MG63 (cell line): ENCODE data around the gene KIFAP3. TPM values are rescaled to one million over a fixed set of nuclear protein-coding genes. Genes with fewer than 3 reads are reported as not detected.
A peak's percentile ranks its signal among the peaks of the same experiment; 100 is the strongest.
"Not testable (repeated sequence)": the region's sequence is repeated elsewhere in the genome, so short reads cannot be mapped to it uniquely, and the experiment has no call there.

Source experiments
- DNase-seq: peaks from one replicate; pipeline ENCODE4 v3.0.0-alpha.2; 2020
- H3K27me3 ChIP-seq: fragments of 250-450 bp; sonication (Bioruptor Pico); 2 replicates; pipeline ENCODE4 v1.5.1; 2020; ENCODE audit warnings: mild to moderate bottlenecking, moderate library complexity
- H3K36me3 ChIP-seq: fragments of 250-450 bp; sonication (Bioruptor Pico); 2 replicates; pipeline ENCODE4 v1.5.1; 2020; ENCODE audit warnings: mild to moderate bottlenecking, moderate library complexity
- H3K4me3 ChIP-seq: fragments of 250-450 bp; sonication (Bioruptor Pico); 2 replicates; pipeline ENCODE4 v1.5.1; 2020; ENCODE audit warnings: mild to moderate bottlenecking, moderate library complexity
- H3K9me3 ChIP-seq: fragments of 250-450 bp; sonication (Bioruptor Pico); 2 replicates; pipeline ENCODE4 v1.5.1; 2020; ENCODE audit warnings: mild to moderate bottlenecking, moderate library complexity
- total RNA-seq: library from RNA; depleted of rRNA; stranded (reverse); fragments of >200 nt; shearing (Covaris generic); gene quantifications from 2 replicates; pipeline ENCODE4 v1.2.3, GENCODE V29; 2014; ENCODE audit warnings: low replicate concordance; rRNA removed

The KIFAP3 gene
- total RNA-seq: 13.8 and 19.6 TPM in 2 replicates

- Histone ChIP-seq H3K36me3 (no peaks in the 10 kb centered on the region), H3K9me3 (no peaks in the 10 kb centered on the region), H3K4me3 (peak within 1 kb of the TSS; percentile 66), H3K27me3 (no peaks in the 10 kb centered on the region)
- peak; percentile 99 for DNase-seq
These were observed at the start of gene KIFAP3 for GRCh38 chr1:170074250-170075157. Gene KIFAP3, minus strand, starts transcription at chr1:170074695. Its CDS starts 228 bp downstream, at chr1:170074467.

- no peaks in the 10 kb centered on the region for H3K27me3 ChIP-seq
- no peak overlapping the region for H3K4me3 ChIP-seq
- no peaks in the 10 kb centered on the region for H3K36me3 ChIP-seq
- no peak for DNase-seq
- H3K9me3 ChIP-seq: no peaks in the 10 kb centered on the region
These were observed 47.9 kb upstream of the KIFAP3 start for GRCh38 chr1:170122366-170122765.

- no peak overlapping the region for H3K4me3 ChIP-seq
- no peaks in the 10 kb centered on the region for H3K9me3 ChIP-seq
- no peaks in the 10 kb centered on the region for H3K27me3 ChIP-seq
- H3K36me3 ChIP-seq: no peaks in the 10 kb centered on the region
- DNase-seq: no peak
These were observed 40.4 kb upstream of the KIFAP3 start for GRCh38 chr1:170114906-170115305.

GRCh38 chr1:170113140-170113539 lies 38.6 kb upstream of the KIFAP3 start:
- H3K9me3 ChIP-seq, H3K27me3 ChIP-seq, H3K36me3 ChIP-seq, DNase-seq, H3K4me3 ChIP-seq: not testable (repeated sequence)

- no peaks in the 10 kb centered on the region for H3K9me3 ChIP-seq
- no peaks in the 10 kb centered on the region for H3K36me3 ChIP-seq
- peaks cover 13% of the 10 kb centered on the region for H3K27me3 ChIP-seq
- DNase-seq: no peak
- no peak overlapping the region for H3K4me3 ChIP-seq
These were observed 23.0 kb upstream of the KIFAP3 start for GRCh38 chr1:170097449-170097948.

- no peaks in the 10 kb centered on the region for H3K36me3 ChIP-seq
- no peak for DNase-seq
- H3K27me3 ChIP-seq: peaks cover 13% of the 10 kb centered on the region
- H3K9me3 ChIP-seq: no peaks in the 10 kb centered on the region
- no peak overlapping the region for H3K4me3 ChIP-seq
These were observed 22.4 kb upstream of the KIFAP3 start for GRCh38 chr1:170096806-170097340.

GRCh38 chr1:170095976-170096748 lies 21.7 kb upstream of the KIFAP3 start:
- Histone ChIP-seq H3K36me3 (no peaks in the 10 kb centered on the region), H3K27me3 (peaks cover 13% of the 10 kb centered on the region), H3K4me3 (no peak overlapping the region), H3K9me3 (no peaks in the 10 kb centered on the region)
- DNase-seq: no peak

- not testable (repeated sequence) for H3K9me3 ChIP-seq, H3K4me3 ChIP-seq, DNase-seq, H3K36me3 ChIP-seq
- peaks cover 13% of the 10 kb centered on the region for H3K27me3 ChIP-seq
These were observed 20.5 kb upstream of the KIFAP3 start for GRCh38 chr1:170094697-170095616.

GRCh38 chr1:170086399-170087032 lies 12.0 kb upstream of the KIFAP3 start:
- H3K9me3 ChIP-seq: no peaks in the 10 kb centered on the region
- 0 out of 2 replicates have a peak, but pooled peaks cover 2% of the 10 kb centered on the region for H3K27me3 ChIP-seq
- no peak for DNase-seq
- H3K4me3 ChIP-seq: no peak overlapping the region
- H3K36me3 ChIP-seq: no peaks in the 10 kb centered on the region

- Histone ChIP-seq H3K4me3 (no peak overlapping the region), H3K36me3 (no peaks in the 10 kb centered on the region), H3K9me3 (no peaks in the 10 kb centered on the region), H3K27me3 (0 out of 2 replicates have a peak, but pooled peaks cover 2% of the 10 kb centered on the region)
- no peak for DNase-seq
These were observed 10.6 kb upstream of the KIFAP3 start for GRCh38 chr1:170085091-170085490.

GRCh38 chr1:170078610-170079189 lies 4.2 kb upstream of the KIFAP3 start:
- Histone ChIP-seq H3K27me3 (no peaks in the 10 kb centered on the region), H3K4me3 (no peak overlapping the region), H3K9me3 (no peaks in the 10 kb centered on the region), H3K36me3 (no peaks in the 10 kb centered on the region)
- DNase-seq: no peak

- Histone ChIP-seq H3K27me3 (no peaks in the 10 kb centered on the region), H3K4me3 (no peak overlapping the region), H3K9me3 (no peaks in the 10 kb centered on the region), H3K36me3 (no peaks in the 10 kb centered on the region)
- no peak for DNase-seq
These were observed 3.4 kb upstream of the KIFAP3 start for GRCh38 chr1:170077926-170078325.

GRCh38 chr1:170076952-170077351 lies 2.5 kb upstream of the KIFAP3 start:
- not testable (repeated sequence) for DNase-seq, H3K36me3 ChIP-seq, H3K4me3 ChIP-seq, H3K9me3 ChIP-seq, H3K27me3 ChIP-seq

- Histone ChIP-seq H3K4me3 (no peak overlapping the region), H3K9me3 (no peaks in the 10 kb centered on the region), H3K27me3 (no peaks in the 10 kb centered on the region), H3K36me3 (no peaks in the 10 kb centered on the region)
- DNase-seq: no peak
These were observed 1.7 kb upstream of the KIFAP3 start for GRCh38 chr1:170076199-170076598.

GRCh38 chr1:170075186-170075585 lies 691 bp upstream of the KIFAP3 start:
- Histone ChIP-seq H3K27me3 (no peaks in the 10 kb centered on the region), H3K9me3 (no peaks in the 10 kb centered on the region), H3K36me3 (no peaks in the 10 kb centered on the region), H3K4me3 (peak overlapping the region; percentile 66)
- no peak for DNase-seq
